ENCODE measurements around the gene ZNF652.
A peak's percentile ranks its signal among the peaks of the same experiment; 100 is the strongest.

The ZNF652 gene

GRCh38 chr17:49338883-49339282, 23.2 kb downstream of the ZNF652 start:
- TF ChIP-seq CTCF (IDR thresholded peaks at IDR 0.05; ENCODE audit: insufficient read depth, low read depth, low read length, missing control alignments) = no peak
- no peak for DNase-seq (ENCODE audit: low read depth)
- no peak overlapping the region for H3K4me3 ChIP-seq (ENCODE audit: low read length)

DNA sequence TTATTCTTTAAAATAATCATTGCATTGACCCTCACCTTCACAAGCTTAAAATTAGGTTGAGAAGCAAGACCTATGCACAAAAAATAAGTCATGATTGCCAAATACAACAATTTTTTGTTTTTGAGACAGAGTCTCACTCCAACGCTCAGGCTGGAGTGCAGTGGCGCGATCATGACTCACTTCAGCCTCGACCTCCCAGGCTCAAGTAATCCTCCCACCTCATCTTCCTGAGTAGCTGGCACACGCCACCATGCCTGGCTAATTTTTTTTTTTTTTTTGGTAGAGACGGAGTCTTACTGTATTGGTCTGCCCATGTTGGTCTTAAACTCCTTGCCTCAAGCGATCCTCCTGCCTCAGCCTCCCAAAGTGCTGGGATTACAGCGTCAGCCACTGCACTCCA, 24.2 kb downstream of the ZNF652 start:
- DNase-seq (ENCODE audit: low read depth) = no peak
- no peak overlapping the region for H3K4me3 ChIP-seq (ENCODE audit: low read length)
- TF ChIP-seq CTCF (IDR thresholded peaks at IDR 0.05; ENCODE audit: insufficient read depth, low read depth, low read length, missing control alignments) = no peak

DNA sequence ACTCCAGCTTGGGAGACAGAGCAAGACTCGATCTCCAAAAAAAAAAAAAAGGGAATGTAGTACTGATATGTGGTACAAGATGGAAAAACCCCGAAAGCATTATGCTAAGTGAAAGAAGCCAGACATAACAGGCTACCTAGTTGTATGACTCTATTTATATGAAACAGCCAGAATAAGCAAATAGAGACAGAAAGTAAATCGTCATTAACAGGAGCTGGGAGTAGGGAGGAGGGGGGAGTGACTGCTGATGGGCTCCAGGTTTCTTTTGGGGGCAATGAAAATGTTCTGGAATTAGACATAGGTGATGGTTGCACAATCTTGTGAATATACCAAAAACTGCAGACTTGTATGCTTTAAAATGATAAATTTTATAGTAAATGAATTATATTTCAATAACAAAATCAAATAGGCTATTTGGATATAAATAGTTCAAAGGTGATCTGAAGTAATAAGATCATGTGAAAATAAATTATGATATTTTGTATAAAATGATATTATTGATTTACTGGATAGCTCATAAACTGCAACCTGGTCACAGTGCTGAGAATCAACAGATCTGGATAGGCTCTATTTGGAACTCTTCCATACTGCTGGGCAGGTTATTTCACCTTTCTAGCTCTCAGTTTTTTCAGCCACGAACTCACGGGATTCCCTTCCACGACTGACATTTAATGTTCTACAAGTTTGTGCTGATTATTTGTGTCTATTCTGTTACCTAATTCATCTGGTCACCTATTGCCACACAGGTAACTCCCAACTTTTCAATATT, 27.1 kb downstream of the ZNF652 start:
- no peak for DNase-seq (ENCODE audit: low read depth)
- TF ChIP-seq CTCF (IDR thresholded peaks at IDR 0.05; ENCODE audit: insufficient read depth, low read depth, low read length, missing control alignments) = no peak
- no peak overlapping the region for H3K4me3 ChIP-seq (ENCODE audit: low read length)

- TF ChIP-seq CTCF (IDR thresholded peaks at IDR 0.05; ENCODE audit: insufficient read depth, low read depth, low read length, missing control alignments) = no peak
- DNase-seq (ENCODE audit: low read depth) = no peak
- no peak overlapping the region for H3K4me3 ChIP-seq (ENCODE audit: low read length)
Observed at GRCh38 chr17:49333804-49334203, 28.2 kb downstream of the ZNF652 start.

GRCh38 chr17:49327835-49328784, 33.9 kb downstream of the ZNF652 start:
- H3K4me3 ChIP-seq (ENCODE audit: low read length) = no peak overlapping the region
- peak; percentile 58 for DNase-seq (ENCODE audit: low read depth)
- no peak for TF ChIP-seq CTCF (IDR thresholded peaks at IDR 0.05; ENCODE audit: insufficient read depth, low read depth, low read length, missing control alignments)

DNA sequence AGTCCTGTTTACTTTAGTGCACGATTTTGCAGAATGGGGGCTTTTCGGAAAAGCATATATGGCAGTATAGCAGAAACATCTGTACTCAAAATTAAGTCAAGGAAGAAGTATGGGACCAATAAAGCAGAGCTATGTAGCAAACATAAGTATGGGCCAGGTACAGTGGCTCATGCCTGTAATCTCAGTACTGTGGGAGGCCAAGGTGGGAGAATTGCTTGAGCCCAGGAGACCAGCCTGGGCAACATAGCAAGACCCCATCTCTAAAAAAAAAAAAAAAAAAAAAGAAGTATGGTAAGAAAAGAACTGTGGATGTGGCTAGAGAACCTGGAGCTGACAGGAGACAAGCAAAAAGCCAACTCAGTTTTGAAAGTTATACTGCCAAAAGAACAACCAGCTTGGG, 36.1 kb downstream of the ZNF652 start:
- no peak for TF ChIP-seq CTCF (IDR thresholded peaks at IDR 0.05; ENCODE audit: insufficient read depth, low read depth, low read length, missing control alignments)
- DNase-seq (ENCODE audit: low read depth) = no peak

More for the DNA sequence above, 36.1 kb downstream of the ZNF652 start:
- H3K4me3 ChIP-seq (ENCODE audit: low read length) = no peak overlapping the region

Measured in epithelial cell of esophagus (primary cell).